HG02884 (cell line): ENCODE results near the gene TRIM45.

Experiments used
- ATAC-seq: cut with Tn5 transposase; IDR thresholded peaks from one replicate; pipeline ENCODE4 v1.9.1; 2021; ENCODE audit warnings: mild to moderate bottlenecking, moderate library complexity; ENCODE audit not compliant: unreplicated experiment

Gene TRIM45

DNA sequence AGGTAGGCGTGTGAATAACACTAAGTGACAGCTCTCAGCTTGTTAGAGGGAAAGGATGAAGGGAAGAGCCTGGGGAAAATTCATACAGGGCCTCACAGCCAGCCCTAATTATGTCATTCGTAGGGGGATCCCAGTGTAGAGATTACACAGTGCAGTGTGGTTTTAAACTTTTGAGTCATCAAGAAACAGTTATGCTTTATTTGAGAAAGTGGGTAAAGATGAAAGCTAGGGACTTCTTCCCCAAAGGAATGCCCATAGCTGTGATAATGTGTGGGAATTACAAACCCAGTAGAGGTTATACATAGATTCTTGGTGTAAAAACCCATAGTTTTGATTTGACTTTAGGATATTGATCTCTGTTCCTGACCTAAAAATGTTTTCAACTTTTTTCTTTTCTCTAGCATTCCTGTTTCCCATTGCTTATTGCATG lies 59.5 kb downstream of the TRIM45 start:
- no peak for ATAC-seq
